Measurements from ENCODE around the gene C12orf57. TPM values are rescaled to one million over a fixed set of nuclear protein-coding genes. Genes with fewer than 3 reads are reported as not detected.

Gene C12orf57
- total and polyA plus RNA-seq, 9 of the 15 experiments (the other 6 are each of a cell fraction or from before 2014, with no cell fraction given): 26.7 to 191 (median 107) TPM

GRCh38 chr12:6946920-6947374 lies 3.1 kb downstream of the C12orf57 start (continued):
- TF ChIP-seq GTF3C2 (IDR thresholded peaks at IDR 0.05; ENCODE audit: borderline replicate concordance, extremely low read depth, insufficient read length) (no peak), SRSF7 (optimal IDR thresholded peaks at IDR 0.05; ENCODE audit: low read depth, low read length) (no peak), ZFP36 (IDR thresholded peaks at IDR 0.05; ENCODE audit: low read depth, low read length, partially characterized antibody) (no peak), IRF2 (CRISPR knock-in tag; IDR thresholded peaks at IDR 0.05) (no peak), MTF1 (CRISPR knock-in tag; IDR thresholded peaks at IDR 0.05; ENCODE audit: borderline replicate concordance) (no peak)
- TF ChIP-seq, protein P1, sequence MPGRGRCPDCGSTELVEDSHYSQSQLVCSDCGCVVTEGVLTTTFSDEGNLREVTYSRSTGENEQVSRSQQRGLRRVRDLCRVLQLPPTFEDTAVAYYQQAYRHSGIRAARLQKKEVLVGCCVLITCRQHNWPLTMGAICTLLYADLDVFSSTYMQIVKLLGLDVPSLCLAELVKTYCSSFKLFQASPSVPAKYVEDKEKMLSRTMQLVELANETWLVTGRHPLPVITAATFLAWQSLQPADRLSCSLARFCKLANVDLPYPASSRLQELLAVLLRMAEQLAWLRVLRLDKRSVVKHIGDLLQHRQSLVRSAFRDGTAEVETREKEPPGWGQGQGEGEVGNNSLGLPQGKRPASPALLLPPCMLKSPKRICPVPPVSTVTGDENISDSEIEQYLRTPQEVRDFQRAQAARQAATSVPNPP (IDR thresholded peaks at IDR 0.05; ENCODE audit: borderline replicate concordance, insufficient read depth, insufficient read length): no peak
- TF ChIP-seq, protein P2, sequence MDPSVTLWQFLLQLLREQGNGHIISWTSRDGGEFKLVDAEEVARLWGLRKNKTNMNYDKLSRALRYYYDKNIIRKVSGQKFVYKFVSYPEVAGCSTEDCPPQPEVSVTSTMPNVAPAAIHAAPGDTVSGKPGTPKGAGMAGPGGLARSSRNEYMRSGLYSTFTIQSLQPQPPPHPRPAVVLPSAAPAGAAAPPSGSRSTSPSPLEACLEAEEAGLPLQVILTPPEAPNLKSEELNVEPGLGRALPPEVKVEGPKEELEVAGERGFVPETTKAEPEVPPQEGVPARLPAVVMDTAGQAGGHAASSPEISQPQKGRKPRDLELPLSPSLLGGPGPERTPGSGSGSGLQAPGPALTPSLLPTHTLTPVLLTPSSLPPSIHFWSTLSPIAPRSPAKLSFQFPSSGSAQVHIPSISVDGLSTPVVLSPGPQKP (CRISPR knock-in tag; IDR thresholded peaks at IDR 0.05): no peak
